Measurements from ENCODE around the gene ZNF579. TPM values are rescaled to one million over a fixed set of nuclear protein-coding genes. Genes with fewer than 3 reads are reported as not detected.

The ZNF579 gene
- total and polyA plus RNA-seq, 10 of the 15 experiments (the other 5 are each of a cell fraction or from before 2014, with no cell fraction given), result 0.11 to 11.7 (median 1.5) TPM

- ChIA-PET POLR2A (no interaction called here), CTCF (no interaction called here)
These were observed 1.6 kb downstream of the ZNF579 start for GRCh38 chr19:55578761-55579747.

GRCh38 chr19:55578031-55578760 lies 2.5 kb downstream of the ZNF579 start:
- POLR2A ChIA-PET, result no interaction called here
- no peak for DNase-seq (ENCODE audit: low read depth, low spot score)
- no peak for ATAC-seq
- Histone ChIP-seq H2AFZ (ENCODE audit: control insufficient read depth, low read depth, low read length) (no peak overlapping the region), H3K9ac (ENCODE audit: control insufficient read depth, insufficient read depth, low read length) (no peak overlapping the region), H3K27ac (ENCODE audit: control insufficient read depth, insufficient read depth) (no peak overlapping the region), H3K4me1 (ENCODE audit: control insufficient read depth, insufficient read depth, low read length) (0 out of 2 replicates have a peak, but pooled peaks cover 3% of the 10 kb centered on the region), H3K4me3 (no peak overlapping the region), H3K79me2 (ENCODE audit: control insufficient read depth, insufficient read depth, low read length) (peaks cover 11% of the 10 kb centered on the region), H4K20me1 (ENCODE audit: control insufficient read depth, insufficient read depth) (no peaks in the 10 kb centered on the region), H3K9me3 (replicated peaks; ENCODE audit: control insufficient read depth, insufficient read depth, low read length) (no peaks in the 10 kb centered on the region), H3K27me3 (replicated peaks in 1 of 2; ENCODE audit: control insufficient read depth in 2 of 2, insufficient read depth in 2 of 2, low read length in 1 of 2) (no peaks in the 10 kb centered on the region), H3K36me3 (ENCODE audit: control insufficient read depth in 2 of 2, insufficient read depth in 2 of 2, low read length in 1 of 2) (peaks cover 0 to 5% of the 10 kb centered on the region in 2 experiments; a peak in 1 of 4 replicates), H3K4me2 (ENCODE audit: control insufficient read depth, insufficient read depth) (no peak overlapping the region)
- CTCF ChIA-PET, result no interaction called here
- BruUV-seq (replicated peaks), result no TSS peak
- in situ Hi-C loops (cut with MboI), result no loop called here
- SMC1A ChIA-PET (ENCODE audit: uncharacterized antibody, unreplicated experiment), result no interaction called here
- intact Hi-C loops (cut with micrococcal nuclease; ENCODE audit: unreplicated experiment), result no loop called here
- WGBS (ENCODE audit: insufficient coverage, insufficient replicate concordance, low lambda C conversion rate, missing lambda C conversion rate), result 95% methylated on average over 49 of the region's 83 CpGs
- no peak for FAIRE-seq
- RAD21 ChIA-PET (ENCODE audit: unreplicated experiment), result no interaction called here
- TF ChIP-seq NR2C2 (IDR thresholded peaks at IDR 0.05; ENCODE audit: borderline replicate concordance, control insufficient read depth, insufficient read length, low read depth), result no peak
- no peak for TF ChIP-seq BACH1 (IDR thresholded peaks at IDR 0.05; ENCODE audit: borderline replicate concordance)
- no peak for TF ChIP-seq STAT3 (IDR thresholded peaks at IDR 0.05; ENCODE audit: low read depth, low read length)
- TF ChIP-seq KLF5 (IDR thresholded peaks at IDR 0.05; ENCODE audit: partially characterized antibody), result no peak
- no peak for TF ChIP-seq DPF2 (IDR thresholded peaks at IDR 0.05)
- no peak for TF ChIP-seq JUND (IDR thresholded peaks at IDR 0.05; ENCODE audit: low read depth, low read length)
- no peak for TF ChIP-seq ZBTB4 (CRISPR knock-in tag; IDR thresholded peaks at IDR 0.05)
- no peak for TF ChIP-seq MAX (IDR thresholded peaks at IDR 0.05; ENCODE audit: low read depth, low read length)
- TF ChIP-seq POLR2AphosphoS2 (IDR thresholded peaks at IDR 0.05; ENCODE audit: low read depth, low read length), result no peak

More at GRCh38 chr19:55578761-55579747, 1.6 kb downstream of the ZNF579 start:
- TF ChIP-seq HDGF (IDR thresholded peaks at IDR 0.05) (no peak), ZBED1 (IDR thresholded peaks at IDR 0.05; ENCODE audit: borderline replicate concordance) (no peak), ATF3 (IDR thresholded peaks at IDR 0.05; ENCODE audit: borderline replicate concordance, extremely low read depth, low read depth, low read length) (no peak)
- ATAC-seq (no peak), FAIRE-seq (no peak), DNase-seq (ENCODE audit: low read depth, low spot score) (no peak)
- H3K27me3 ChIP-seq (replicated peaks in 1 of 2; ENCODE audit: control insufficient read depth in 2 of 2, insufficient read depth in 2 of 2, low read length in 1 of 2), result no peaks in the 10 kb centered on the region
- WGBS (ENCODE audit: insufficient coverage, insufficient replicate concordance, low lambda C conversion rate, missing lambda C conversion rate), result 92% methylated on average over 64 of the region's 90 CpGs
- peak overlapping the region; percentile 71 for H3K4me2 ChIP-seq (ENCODE audit: control insufficient read depth, insufficient read depth)
- intact Hi-C loops (cut with micrococcal nuclease; ENCODE audit: unreplicated experiment), result no loop called here
- BruUV-seq (replicated peaks), result TSS peak; percentile 68
- ChIA-PET SMC1A (ENCODE audit: uncharacterized antibody, unreplicated experiment) (no interaction called here), RAD21 (ENCODE audit: unreplicated experiment) (no interaction called here)
- H3K4me1 ChIP-seq (ENCODE audit: control insufficient read depth, insufficient read depth, low read length), result 0 out of 2 replicates have a peak, but pooled peaks cover 3% of the 10 kb centered on the region
- no peak overlapping the region for H2AFZ ChIP-seq (ENCODE audit: control insufficient read depth, low read depth, low read length)
- H3K27ac ChIP-seq (ENCODE audit: control insufficient read depth, insufficient read depth), result no peak overlapping the region
- peak overlapping the region; percentile 93 for H3K4me3 ChIP-seq
- H3K79me2 ChIP-seq (ENCODE audit: control insufficient read depth, insufficient read depth, low read length), result peaks cover 11% of the 10 kb centered on the region
- in situ Hi-C loops (cut with MboI), result no loop called here
- peaks cover 0 to 5% of the 10 kb centered on the region in 2 experiments; a peak in 1 of 4 replicates for H3K36me3 ChIP-seq (ENCODE audit: control insufficient read depth in 2 of 2, insufficient read depth in 2 of 2, low read length in 1 of 2)
- H4K20me1 ChIP-seq (ENCODE audit: control insufficient read depth, insufficient read depth), result no peaks in the 10 kb centered on the region
- no peak overlapping the region for H3K9ac ChIP-seq (ENCODE audit: control insufficient read depth, insufficient read depth, low read length)
- no peaks in the 10 kb centered on the region for H3K9me3 ChIP-seq (replicated peaks; ENCODE audit: control insufficient read depth, insufficient read depth, low read length)
